Liver (tissue), 9 donors: Measurements from ENCODE around the gene ZNF587B. TPM values are rescaled to one million over a fixed set of nuclear protein-coding genes. Genes with fewer than 3 reads are reported as not detected.
"Not testable (repeated sequence)": the region's sequence is repeated elsewhere in the genome, so short reads cannot be mapped to it uniquely, and the experiment has no call there.

Experiments
- DNase-seq: peaks from one replicate; pipeline ENCODE4 v3.0.0-alpha.2; 2017; ENCODE audit warnings: low spot score
- H3K27ac ChIP-seq, 2 donors: one replicate each; pipeline ENCODE4 v1.7.0; 2013; ENCODE audit warnings: inconsistent platforms in 2 of 2, low read length in 2 of 2, control low read depth in 1 of 2, low read depth in 1 of 2, mild to moderate bottlenecking in 1 of 2
- H3K27me3 ChIP-seq, 4 donors: one replicate each; pipeline versions ENCODE4 v1.6.1 to v1.7.0; 2013; ENCODE audit warnings: low read length in 3 of 4, inconsistent platforms in 1 of 4, mild to moderate bottlenecking in 1 of 4, moderate library complexity in 1 of 4; ENCODE audit not compliant: control insufficient read depth in 4 of 4, insufficient read depth in 4 of 4
- H3K36me3 ChIP-seq, 4 donors: one replicate each; pipeline versions ENCODE4 v1.6.1 to v1.7.0; 2013; ENCODE audit warnings: low read length in 3 of 4, mild to moderate bottlenecking in 3 of 4, low read depth in 1 of 4, moderate library complexity in 1 of 4; ENCODE audit not compliant: control insufficient read depth in 4 of 4, insufficient read depth in 3 of 4
- H3K4me1 ChIP-seq, 4 donors: one replicate each; pipeline versions ENCODE4 v1.6.1 to v1.7.0; 2013; ENCODE audit warnings: low read length in 3 of 4, mild to moderate bottlenecking in 3 of 4, moderate library complexity in 1 of 4; ENCODE audit not compliant: control insufficient read depth in 4 of 4, insufficient read depth in 4 of 4
- H3K4me3 ChIP-seq, 3 donors: one replicate each; pipeline versions ENCODE4 v1.6.1 to v1.7.0; 2013; ENCODE audit warnings: low read length in 3 of 3, control low read depth in 1 of 3, low read depth in 1 of 3, mild to moderate bottlenecking in 1 of 3
- H3K9ac ChIP-seq, 2 donors: one replicate each; pipeline ENCODE4 v1.7.0; 2013; ENCODE audit warnings: low read length in 2 of 2, mild to moderate bottlenecking in 2 of 2, moderate library complexity in 2 of 2, control low read depth in 1 of 2, low read depth in 1 of 2
- H3K9me3 ChIP-seq, 4 donors: one replicate each; pipeline versions ENCODE4 v1.6.1 to v1.7.0; 2013; ENCODE audit warnings: low read length in 3 of 4; ENCODE audit not compliant: control insufficient read depth in 4 of 4
- EGR1 ChIP-seq, 2 donors: IDR thresholded peaks; 2 replicates each; pipeline ENCODE4 v1.6.1; 2016 to 2018; ENCODE audit warnings: antibody characterized with exemption in 2 of 2, low read depth in 2 of 2
- FOXA2 ChIP-seq: IDR thresholded peaks from 2 replicates; pipeline ENCODE4 v1.6.1; 2016; ENCODE audit warnings: antibody characterized with exemption
- GABPA ChIP-seq, 2 donors: IDR thresholded peaks in 1 of 2; conservative IDR thresholded peaks in 1 of 2; 2 replicates each; pipeline ENCODE4 v1.6.1; 2016; ENCODE audit warnings: antibody characterized with exemption in 2 of 2, mild to moderate bottlenecking in 1 of 2, moderate library complexity in 1 of 2
- HNF4G ChIP-seq: IDR thresholded peaks from 2 replicates; pipeline ENCODE4 v1.6.1; 2016; ENCODE audit warnings: antibody characterized with exemption
- JUND ChIP-seq, 2 donors: IDR thresholded peaks; 2 replicates each; pipeline ENCODE4 v1.6.1; 2016; ENCODE audit warnings: antibody characterized with exemption in 2 of 2
- NR2F2 ChIP-seq: IDR thresholded peaks from 2 replicates; pipeline ENCODE4 v1.6.1; 2016; ENCODE audit warnings: antibody characterized with exemption
- REST ChIP-seq: IDR thresholded peaks from 2 replicates; pipeline ENCODE4 v1.6.1; 2016; ENCODE audit warnings: antibody characterized with exemption, mild to moderate bottlenecking
- RXRA ChIP-seq, 2 donors: IDR thresholded peaks; 2 replicates each; pipeline ENCODE4 v1.6.1; 2017 to 2018; ENCODE audit warnings: antibody characterized with exemption in 2 of 2, mild to moderate bottlenecking in 1 of 2
- YY1 ChIP-seq: IDR thresholded peaks from 2 replicates; pipeline ENCODE4 v1.6.1; 2016; ENCODE audit warnings: antibody characterized with exemption, mild to moderate bottlenecking
- ZBTB33 ChIP-seq: IDR thresholded peaks from 2 replicates; pipeline ENCODE4 v1.6.1; 2016; ENCODE audit warnings: antibody characterized with exemption
- WGBS: extraction: QIAGEN DNeasy Blood & Tissue Kit; methylation state at CpG from one replicate; pipeline ENCODE4 v1.1.7; 2013; 5-methylcytosine and 5-hydroxymethylcytosine counted together
- polyA plus RNA-seq, 2 donors: library from polyadenylated mRNA; stranded (reverse) in 1 of 2; unstranded in 1 of 2; fragments of 200-250 nt in 1 of 2; fragments of >200 nt in 1 of 2; fragmentation: Nextera tagmentation in 1 of 2; extraction: Ambion mirVana in 1 of 2; gene quantifications; one replicate each; pipeline versions ENCODE4 v1.2.1 to v1.2.3, GENCODE V29; 2013 to 2015
- total RNA-seq, 2 donors: library from RNA; depleted of rRNA; stranded (reverse); fragments of >200 nt; gene quantifications; one replicate each; pipeline ENCODE4 v1.2.3, GENCODE V29; 2014
- donor health status: healthy.
- donor health status: healthy.
- donor health status: healthy.
- donor health status: healthy.
- donor health status: healthy.

The ZNF587B gene
- total and polyA plus RNA-seq, 4 donors: 3.0 to 30.2 (median 6.9) TPM

GRCh38 chr19:57788114-57788692, 41.9 kb upstream of the ZNF587B start:
- Histone ChIP-seq H3K9me3 (peaks cover 0 to 23% (median 2%) of the 10 kb centered on the region in 4 donors), H3K27me3 (no peaks in the 10 kb centered on the region), H3K4me3 (no peak overlapping the region), H3K27ac (no peak overlapping the region), H3K36me3 (peaks cover 0 to 33% (median 17%) of the 10 kb centered on the region in 4 donors), H3K9ac (no peak overlapping the region), H3K4me1 (no peaks in the 10 kb centered on the region)
- TF ChIP-seq NR2F2 (no peak), GABPA (IDR thresholded peaks at IDR 0.05 in 1 of 2, conservative IDR thresholded peaks at IDR 0.05 in 1 of 2) (no peak), RXRA (IDR thresholded peaks at IDR 0.05) (no peak), HNF4G (no peak)
- DNase-seq: no peak

- DNase-seq: no peak
- WGBS: over 99% methylated on average over 4 of the region's 4 CpGs
- Histone ChIP-seq H3K9me3 (peaks cover 0 to 23% (median 2%) of the 10 kb centered on the region in 4 donors), H3K27ac (no peak overlapping the region), H3K27me3 (no peaks in the 10 kb centered on the region), H3K36me3 (peaks cover 0 to 35% (median 17%) of the 10 kb centered on the region in 4 donors), H3K4me1 (no peaks in the 10 kb centered on the region), H3K4me3 (no peak overlapping the region), H3K9ac (no peak overlapping the region)
- TF ChIP-seq REST (no peak), ZBTB33 (no peak), FOXA2 (no peak), YY1 (no peak), JUND (IDR thresholded peaks at IDR 0.05) (no peak), HNF4G (no peak), EGR1 (IDR thresholded peaks at IDR 0.05; ENCODE audit: low read depth in 2 of 2) (no peak)
Measured at GRCh38 chr19:57789288-57789687, 40.8 kb upstream of the ZNF587B start.

DNA sequence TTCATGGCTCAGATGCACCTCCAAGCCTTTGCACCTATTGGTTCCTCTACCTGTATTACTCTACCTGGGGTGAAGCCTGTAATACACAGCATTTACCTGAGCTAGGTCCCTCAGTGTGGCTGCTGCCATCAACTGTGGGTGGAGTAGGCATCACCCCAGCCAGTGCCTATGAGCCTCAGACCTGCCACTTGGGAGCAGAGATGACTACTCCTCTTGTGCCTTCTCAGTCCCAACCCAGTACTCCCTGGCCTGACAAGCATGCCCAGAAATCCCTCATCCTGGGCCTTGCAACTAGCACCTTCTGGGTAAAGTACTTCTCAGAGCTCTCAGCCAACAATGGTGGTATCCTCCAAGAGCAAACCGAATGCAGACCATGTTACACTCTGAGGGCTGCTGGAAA, 33.5 kb upstream of the ZNF587B start:
- not testable (repeated sequence) for DNase-seq, H3K9ac ChIP-seq, H3K4me3 ChIP-seq, H3K9me3 ChIP-seq, H3K27ac ChIP-seq, H3K4me1 ChIP-seq, H3K27me3 ChIP-seq
- WGBS: 100% methylated on average over 1 of the region's 1 CpG
- peaks cover 0 to 28% (median 15%) of the 10 kb centered on the region in 4 donors for H3K36me3 ChIP-seq
